DMS114 treated with DMSO at 0.1 percent for 48 hours (cell line): ENCODE measurements around the gene NBR1.
"Not testable (repeated sequence)": the region's sequence is repeated elsewhere in the genome, so short reads cannot be mapped to it uniquely, and the experiment has no call there.

Experiments
- DNase-seq: peaks from one replicate; lab custom pipeline; 2025; ENCODE audit not compliant: unreplicated experiment; lab: John Stamatoyannopoulos, UW

The NBR1 gene

GRCh38 chr17:43153197-43153835 is 17.7 kb upstream of the NBR1 start:
- not testable (repeated sequence) for DNase-seq

GRCh38 chr17:43155666-43156065 is 15.3 kb upstream of the NBR1 start:
- DNase-seq: no peak

GRCh38 chr17:43159232-43159631 is 11.8 kb upstream of the NBR1 start:
- DNase-seq: not testable (repeated sequence)

- not testable (repeated sequence) for DNase-seq
Measured at GRCh38 chr17:43159957-43160356, 11.1 kb upstream of the NBR1 start.

GRCh38 chr17:43165971-43166370 is 5.0 kb upstream of the NBR1 start:
- not testable (repeated sequence) for DNase-seq

GRCh38 chr17:43169561-43170139 is 1.4 kb upstream of the NBR1 start:
- peak; percentile 54 for DNase-seq

- peak; percentile 97 for DNase-seq
Measured at GRCh38 chr17:43170140-43170765, 761 bp upstream of the NBR1 start.

- DNase-seq: peak; percentile 41
Measured at GRCh38 chr17:43171586-43172487, 823 bp downstream of the NBR1 start.

- DNase-seq: no peak
Measured at GRCh38 chr17:43175213-43176118, 4.5 kb downstream of the NBR1 start.

GRCh38 chr17:43176119-43176570 is 5.1 kb downstream of the NBR1 start:
- DNase-seq: no peak

- DNase-seq: no peak
Measured at GRCh38 chr17:43183921-43184320, 12.9 kb downstream of the NBR1 start.

GRCh38 chr17:43186656-43187055 is 15.6 kb downstream of the NBR1 start:
- not testable (repeated sequence) for DNase-seq

- no peak for DNase-seq
Measured at GRCh38 chr17:43193251-43193650, 22.2 kb downstream of the NBR1 start.

- DNase-seq: no peak
Measured at GRCh38 chr17:43199633-43200032, 28.6 kb downstream of the NBR1 start.

GRCh38 chr17:43200127-43200526 is 29.1 kb downstream of the NBR1 start:
- no peak for DNase-seq

- not testable (repeated sequence) for DNase-seq
Measured at GRCh38 chr17:43203013-43203412, 32.0 kb downstream of the NBR1 start.

GRCh38 chr17:43210576-43210975 is 39.6 kb downstream of the NBR1 start:
- DNase-seq: no peak

GRCh38 chr17:43211123-43211479 is 40.1 kb downstream of the NBR1 start:
- DNase-seq: no peak

GRCh38 chr17:43211480-43212402 is 40.7 kb downstream of the NBR1 start, which contains the start of gene TMEM106A:
TMEM106A (plus strand) TSS chr17:43211875; CDS start chr17:43213042, 1,167 bp downstream.
- no peak for DNase-seq
